OCI-LY7 (cell line): Measurements from ENCODE around the gene CNOT6.

Experiments
- CTCF ChIP-seq: fragments of 200-600 bp; sonication (generic); conservative IDR thresholded peaks from 2 replicates; pipeline ENCODE4 v1.5.1; 2014; ENCODE audit warnings: mild to moderate bottlenecking, antibody characterized with exemption, low read length, moderate library complexity, mixed read lengths
- EZH2phosphoT487 ChIP-seq: fragments of 200-600 bp; sonication (generic); IDR thresholded peaks from 2 replicates; pipeline ENCODE4 v1.6.1; 2018; ENCODE audit warnings: low read depth, borderline replicate concordance, mild to moderate bottlenecking, mixed run types, antibody characterized with exemption, low read length, moderate library complexity, mixed read lengths

GRCh38 chr5:180607861-180608571 lies 113.8 kb downstream of the CNOT6 start:
- TF ChIP-seq CTCF = no peak
- TF ChIP-seq EZH2phosphoT487 = no peak
